Muscle of back (tissue), 11 donors: ENCODE measurements around the gene KLHL26. TPM values are rescaled to one million over a fixed set of nuclear protein-coding genes. Genes with fewer than 3 reads are reported as not detected.

ENCODE experiments used
- DNase-seq, 3 donors: peaks; one replicate each; pipeline versions ENCODE4 v3.0.0 to v3.0.0-alpha.2; 2013
- polyA plus RNA-seq, 10 donors: library from polyadenylated mRNA; unstranded; fragments of 120-200 nt; gene quantifications; one replicate each; pipeline ENCODE4 v1.2.1, GENCODE V29; 2013; ENCODE audit not compliant: insufficient read length in 10 of 10

The KLHL26 gene
- polyA plus RNA-seq, 10 donors, result 3.1 to 4.7 (median 3.6) TPM

DNA sequence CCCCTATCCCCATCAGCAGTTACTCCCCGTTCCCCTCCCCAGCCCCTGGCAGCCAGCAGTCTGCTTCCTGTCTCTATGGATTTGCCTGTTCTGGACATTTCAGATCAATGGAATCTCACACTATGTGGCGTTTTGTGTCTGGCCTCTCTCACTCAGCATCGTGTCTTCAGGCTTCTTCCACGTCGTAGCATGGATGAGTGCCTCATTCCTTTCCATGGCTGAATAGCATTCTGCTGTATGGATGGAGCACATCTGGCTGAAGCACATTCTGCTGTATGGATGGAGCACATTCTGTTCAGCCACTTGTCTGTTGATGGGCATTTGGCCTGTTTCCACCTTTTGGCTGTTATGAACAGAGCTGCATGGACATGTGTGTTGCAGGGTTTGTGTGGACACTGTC is 76.2 kb downstream of the KLHL26 start:
- DNase-seq, result peak; percentile 51 to 86 (median 68)

GRCh38 chr19:18713550-18714117 is 76.8 kb downstream of the KLHL26 start:
- no peak for DNase-seq

DNA sequence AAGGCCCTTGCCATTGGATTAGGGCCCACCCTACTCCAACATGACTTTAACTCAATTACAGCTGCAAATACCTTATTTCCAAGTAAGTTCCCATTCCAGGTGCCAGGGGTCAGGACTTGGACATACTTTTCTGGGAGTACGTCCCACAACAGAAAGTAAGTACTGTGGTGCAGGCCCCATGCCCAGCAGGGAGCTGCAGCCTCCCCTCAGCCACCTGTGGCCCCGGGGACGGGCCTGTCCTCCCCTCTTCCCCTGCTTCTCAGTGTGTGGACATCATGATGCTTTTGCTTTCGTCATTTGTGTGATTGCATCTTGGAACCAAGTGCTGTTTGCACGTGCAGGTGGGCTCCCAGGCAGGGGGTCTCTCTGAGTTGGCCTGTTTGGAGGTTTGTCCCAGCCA is 78.6 kb downstream of the KLHL26 start:
- no peak for DNase-seq

DNA sequence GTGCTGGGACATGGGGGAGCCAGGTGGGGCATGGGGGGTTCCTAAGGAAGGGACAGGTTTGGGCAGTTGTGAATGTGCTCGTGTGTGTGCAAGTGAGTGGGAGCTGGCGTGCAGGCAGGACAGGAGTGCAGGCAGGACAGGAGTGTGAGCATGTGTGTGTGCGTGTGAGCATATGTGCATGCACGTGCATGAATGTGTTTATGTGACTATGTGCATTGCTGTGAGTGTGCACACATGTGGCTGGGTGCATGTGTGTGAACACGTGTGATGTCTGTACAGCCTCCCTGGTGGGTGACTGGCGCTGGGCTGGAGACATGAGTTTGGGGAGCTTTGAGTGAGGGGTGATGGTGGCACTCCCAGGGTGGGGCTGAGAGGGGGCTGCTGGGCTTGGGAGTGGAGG is 80.0 kb downstream of the KLHL26 start:
- DNase-seq, result no peak

GRCh38 chr19:18717601-18718000 is 80.8 kb downstream of the KLHL26 start:
- DNase-seq, result no peak

DNA sequence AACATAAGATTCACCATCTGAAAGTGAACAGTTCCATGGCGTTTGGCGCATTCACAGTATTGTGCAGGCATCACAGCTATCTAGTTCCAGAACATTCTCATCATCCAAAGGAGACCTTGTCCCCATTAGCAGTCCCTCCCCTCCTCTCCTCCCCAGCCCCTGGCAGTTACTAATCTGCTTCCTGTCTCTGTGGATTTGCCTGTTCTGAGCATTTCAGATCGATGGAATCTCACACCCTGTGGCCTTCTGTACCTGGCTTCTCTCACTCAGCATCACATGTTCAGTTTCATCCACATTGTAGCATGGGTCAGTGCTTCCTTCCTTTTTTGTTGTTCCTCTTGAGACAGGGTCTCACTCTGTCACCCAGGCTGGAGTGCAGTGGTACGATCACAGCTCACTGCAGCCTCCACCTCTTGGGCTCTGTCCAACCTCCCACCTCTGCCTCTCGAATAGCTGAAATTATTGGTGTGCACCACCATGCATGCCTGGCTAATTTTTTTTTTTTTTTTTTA is 81.2 kb downstream of the KLHL26 start:
- DNase-seq, result no peak

DNA sequence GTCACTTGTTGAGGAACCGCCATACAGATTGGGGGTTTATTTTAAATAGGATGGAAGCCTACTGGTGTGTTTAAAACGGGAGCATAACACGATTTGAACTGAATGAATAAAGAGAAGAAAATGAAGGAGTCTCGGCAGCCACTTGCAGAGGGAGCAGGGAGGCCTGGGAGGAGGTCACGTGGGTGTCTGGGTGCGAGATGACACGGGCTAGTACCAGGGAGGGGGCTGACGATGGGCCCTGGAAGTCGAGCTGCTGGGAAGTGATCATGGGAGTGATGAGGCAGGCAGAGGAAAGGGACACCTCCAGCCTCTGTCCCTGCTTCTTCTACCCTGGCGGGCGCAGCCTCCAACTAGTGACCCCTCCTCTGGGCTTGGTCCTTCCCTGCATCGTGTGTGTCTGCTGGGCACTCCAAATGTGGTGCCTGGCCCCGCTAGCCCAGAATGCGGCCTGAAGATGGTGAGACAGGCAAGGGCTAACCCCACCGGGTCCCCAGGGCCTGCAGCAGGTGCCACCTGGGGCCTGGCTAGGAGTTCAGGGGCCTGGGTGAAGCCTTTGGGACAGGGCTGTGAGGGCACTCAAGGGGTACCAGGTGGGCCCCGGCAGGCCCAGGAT is 82.1 kb downstream of the KLHL26 start:
- DNase-seq, result no peak

- DNase-seq, result no peak
Measured at GRCh38 chr19:18719541-18719940, 82.7 kb downstream of the KLHL26 start.

Other genes starting within 250 kb of the KLHL26 start
- 1 to 10 TPM; 1.0 to 2.5 (median 1.5) TPM for gene LRRC25, start 239.4 kb upstream of the KLHL26 start, polyA plus RNA-seq
- gene SSBP4, start 217.6 kb upstream of the KLHL26 start, polyA plus RNA-seq, result 100 to 1,000 TPM in 3 of 10 donors, 10 to 100 TPM in 7; 65.2 to 124 (median 96.0) TPM
- gene ISYNA1, start 198.9 kb upstream of the KLHL26 start, polyA plus RNA-seq, result 100 to 1,000 TPM in 9 of 10 donors, 10 to 100 TPM in 1; 99.2 to 163 (median 127) TPM
- 10 to 100 TPM; 12.2 to 17.7 (median 13.2) TPM for gene ELL, start 115.0 kb upstream of the KLHL26 start, polyA plus RNA-seq
- gene FKBP8, start 93.5 kb upstream of the KLHL26 start, polyA plus RNA-seq, result 100 to 1,000 TPM in 8 of 10 donors, 10 to 100 TPM in 2; 80.2 to 170 (median 117) TPM
- 10 to 100 TPM; 53.0 to 83.0 (median 63.7) TPM for gene KXD1, start 79.2 kb upstream of the KLHL26 start, polyA plus RNA-seq
- 1,000 to 10,000 TPM in 9 of 10 donors, 100 to 1,000 TPM in 1; 951 to 1,390 (median 1,097) TPM for gene UBA52, start 65.2 kb upstream of the KLHL26 start, polyA plus RNA-seq
- gene REX1BD, start 48.2 kb upstream of the KLHL26 start, polyA plus RNA-seq, result 10 to 100 TPM; 17.4 to 43.2 (median 27.6) TPM
- gene CRLF1, start 30.2 kb upstream of the KLHL26 start, polyA plus RNA-seq, result 10 to 100 TPM in 6 of 10 donors, 1 to 10 TPM in 4; 3.2 to 29.6 (median 10.3) TPM
- 10 to 100 TPM in 5 of 10 donors, 1 to 10 TPM in 5; 3.9 to 16.5 (median 10.0) TPM for gene TMEM59L, start 24.2 kb upstream of the KLHL26 start, polyA plus RNA-seq
- 10 to 100 TPM; 10.5 to 14.4 (median 11.5) TPM for gene CRTC1, start 46.7 kb downstream of the KLHL26 start, polyA plus RNA-seq
- gene COMP, start 154.3 kb downstream of the KLHL26 start, polyA plus RNA-seq, result 10 to 100 TPM in 6 of 10 donors, 1 to 10 TPM in 2, under 1 TPM in 2; 0.41 to 22.5 (median 10.9) TPM
- gene UPF1, start 194.9 kb downstream of the KLHL26 start, polyA plus RNA-seq, result 10 to 100 TPM; 27.4 to 43.7 (median 35.2) TPM